MM.1S (cell line): ENCODE measurements around the gene PPP2R5C.

Experiments
- EZH2phosphoT487 ChIP-seq: fragments of 300-600 bp; sonication (generic); IDR thresholded peaks from 2 replicates; pipeline ENCODE4 v1.6.1; 2018; ENCODE audit warnings: antibody characterized with exemption, low read length
- TF ChIP-seq, protein P1 (sequence below): fragments of 300-600 bp; sonication (generic); IDR thresholded peaks from 2 replicates; pipeline ENCODE4 v1.5.1; 2016; ENCODE audit warnings: antibody characterized with exemption, low read length, mixed read lengths

DNA sequence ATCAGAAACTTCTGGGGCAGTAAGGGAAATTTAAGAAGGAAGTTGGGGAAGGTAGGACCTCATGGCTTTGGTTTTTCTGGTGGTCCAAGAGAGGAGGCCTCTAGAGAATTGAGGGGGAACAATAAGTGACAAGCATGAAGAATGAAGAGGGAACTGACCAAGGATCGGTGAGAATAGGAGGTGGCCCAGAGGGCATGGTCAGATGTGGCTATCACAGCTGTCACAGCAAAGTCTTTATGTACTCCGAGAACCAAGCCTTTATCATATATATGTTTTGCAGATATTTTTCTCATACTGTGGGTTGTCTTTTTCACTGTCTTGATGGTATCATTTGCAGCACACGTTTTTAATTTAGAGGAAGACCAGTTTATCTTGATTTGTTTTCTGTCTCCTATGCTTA lies 64.3 kb downstream of the PPP2R5C start:
- TF ChIP-seq, protein P1, sequence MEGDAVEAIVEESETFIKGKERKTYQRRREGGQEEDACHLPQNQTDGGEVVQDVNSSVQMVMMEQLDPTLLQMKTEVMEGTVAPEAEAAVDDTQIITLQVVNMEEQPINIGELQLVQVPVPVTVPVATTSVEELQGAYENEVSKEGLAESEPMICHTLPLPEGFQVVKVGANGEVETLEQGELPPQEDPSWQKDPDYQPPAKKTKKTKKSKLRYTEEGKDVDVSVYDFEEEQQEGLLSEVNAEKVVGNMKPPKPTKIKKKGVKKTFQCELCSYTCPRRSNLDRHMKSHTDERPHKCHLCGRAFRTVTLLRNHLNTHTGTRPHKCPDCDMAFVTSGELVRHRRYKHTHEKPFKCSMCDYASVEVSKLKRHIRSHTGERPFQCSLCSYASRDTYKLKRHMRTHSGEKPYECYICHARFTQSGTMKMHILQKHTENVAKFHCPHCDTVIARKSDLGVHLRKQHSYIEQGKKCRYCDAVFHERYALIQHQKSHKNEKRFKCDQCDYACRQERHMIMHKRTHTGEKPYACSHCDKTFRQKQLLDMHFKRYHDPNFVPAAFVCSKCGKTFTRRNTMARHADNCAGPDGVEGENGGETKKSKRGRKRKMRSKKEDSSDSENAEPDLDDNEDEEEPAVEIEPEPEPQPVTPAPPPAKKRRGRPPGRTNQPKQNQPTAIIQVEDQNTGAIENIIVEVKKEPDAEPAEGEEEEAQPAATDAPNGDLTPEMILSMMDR = no peak
- no peak for TF ChIP-seq EZH2phosphoT487
